Immature natural killer cell (primary cell): ENCODE data around the gene MAPK13. TPM values are rescaled to one million over a fixed set of nuclear protein-coding genes. Genes with fewer than 3 reads are reported as not detected.
A peak's percentile ranks its signal among the peaks of the same experiment; 100 is the strongest.
"Not testable (repeated sequence)": the region's sequence is repeated elsewhere in the genome, so short reads cannot be mapped to it uniquely, and the experiment has no call there.

Experiments
- DNase-seq, 3 donors: peaks; one replicate each; pipeline ENCODE4 v3.0.0; 2022; ENCODE audit warnings: mixed read lengths in 1 of 3
- H3K27ac Mint-ChIP-seq, 6 donors: one replicate each; pipeline ENCODE4 v1.8.0; 2020; ENCODE audit warnings: mixed read lengths in 6 of 6, mild to moderate bottlenecking in 5 of 6, inconsistent platforms in 4 of 6, moderate library complexity in 3 of 6
- H3K27me3 Mint-ChIP-seq, 3 donors: one replicate each; pipeline ENCODE4 v1.8.0; 2020 to 2021; ENCODE audit warnings: low read depth in 3 of 3, mild to moderate bottlenecking in 3 of 3, mixed read lengths in 3 of 3, moderate library complexity in 3 of 3, inconsistent platforms in 1 of 3
- H3K36me3 Mint-ChIP-seq, 3 donors: one replicate each; pipeline ENCODE4 v1.8.0; 2020; ENCODE audit warnings: mixed read lengths in 3 of 3, inconsistent platforms in 2 of 3, mild to moderate bottlenecking in 2 of 3
- H3K4me1 Mint-ChIP-seq, 2 donors: one replicate each; pipeline ENCODE4 v1.8.0; 2020; ENCODE audit warnings: inconsistent platforms in 2 of 2, mild to moderate bottlenecking in 2 of 2, mixed read lengths in 2 of 2, moderate library complexity in 1 of 2
- H3K4me3 Mint-ChIP-seq, 5 donors: one replicate each; pipeline ENCODE4 v1.8.0; 2020; ENCODE audit warnings: mild to moderate bottlenecking in 5 of 5, mixed read lengths in 5 of 5, inconsistent platforms in 3 of 5, moderate library complexity in 3 of 5
- H3K9me3 Mint-ChIP-seq, 6 donors: one replicate each; pipeline ENCODE4 v1.8.0; 2020; ENCODE audit warnings: mild to moderate bottlenecking in 6 of 6, mixed read lengths in 6 of 6, inconsistent platforms in 4 of 6, moderate library complexity in 3 of 6
- polyA plus RNA-seq, 3 donors: library from polyadenylated mRNA; unstranded; fragments of 300-500 nt; fragmentation: Illumina TruSeq; gene quantifications; one replicate each; pipeline ENCODE4 v1.2.3, GENCODE V29; 2021

The MAPK13 gene
- polyA plus RNA-seq, 3 donors from 2014 or later = 35.2 to 52.1 (median 38.4) TPM

DNA sequence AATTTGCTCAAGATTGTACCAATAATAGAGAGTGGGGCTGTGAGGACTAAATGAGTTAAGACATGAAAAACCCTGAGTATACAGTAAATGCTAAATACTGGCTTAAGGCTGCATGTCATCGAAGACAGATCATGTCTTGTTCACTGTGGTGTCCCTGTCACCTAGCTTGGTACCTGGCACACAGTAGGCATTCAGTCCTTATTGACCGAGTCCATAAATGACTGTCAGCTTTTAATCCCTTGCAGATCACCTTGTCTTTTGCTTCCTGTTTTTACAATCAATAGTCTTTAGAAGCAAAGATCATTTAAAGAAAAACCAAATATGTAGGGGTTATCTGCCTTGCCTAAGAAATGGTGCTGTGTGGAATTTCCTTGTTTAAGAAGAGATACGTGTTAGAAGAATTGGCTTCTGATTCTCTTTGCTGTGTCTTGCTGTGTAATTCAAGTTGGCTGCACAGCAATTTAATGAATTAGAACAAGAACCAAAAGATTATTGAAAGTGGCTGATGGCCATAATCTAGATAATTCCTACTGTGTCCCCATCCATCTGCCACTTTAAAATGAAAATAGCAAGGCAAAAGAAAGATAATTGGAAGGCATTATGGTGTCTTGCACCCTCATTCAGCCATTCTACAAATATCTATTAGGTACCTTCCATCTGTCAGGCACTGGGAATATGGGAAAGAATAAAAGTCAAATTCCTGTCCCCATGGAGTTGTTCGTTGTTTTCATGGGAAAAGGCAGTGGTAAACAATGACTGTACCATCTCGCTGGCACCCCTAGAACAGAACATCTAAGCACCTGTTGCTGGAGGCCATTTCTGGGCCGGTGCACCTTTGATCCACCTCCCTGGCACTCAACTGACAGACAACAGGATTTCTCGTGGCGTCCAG lies 12.4 kb upstream of the MAPK13 start:
- H3K4me1 Mint-ChIP-seq = peaks cover 98% of the 10 kb centered on the region in 2 donors
- peak overlapping the region; percentile 99 to 100 (median 99) for H3K27ac Mint-ChIP-seq
- no peak for DNase-seq
- peaks cover 0 to 14% (median 8%) of the 10 kb centered on the region in 3 donors for H3K36me3 Mint-ChIP-seq
- H3K27me3 Mint-ChIP-seq = peaks cover 6 to 18% (median 8%) of the 10 kb centered on the region in 3 donors
- H3K4me3 Mint-ChIP-seq = peak overlapping the region; percentile 69 to 94 (median 76)
- H3K9me3 Mint-ChIP-seq = no peaks in the 10 kb centered on the region

DNA sequence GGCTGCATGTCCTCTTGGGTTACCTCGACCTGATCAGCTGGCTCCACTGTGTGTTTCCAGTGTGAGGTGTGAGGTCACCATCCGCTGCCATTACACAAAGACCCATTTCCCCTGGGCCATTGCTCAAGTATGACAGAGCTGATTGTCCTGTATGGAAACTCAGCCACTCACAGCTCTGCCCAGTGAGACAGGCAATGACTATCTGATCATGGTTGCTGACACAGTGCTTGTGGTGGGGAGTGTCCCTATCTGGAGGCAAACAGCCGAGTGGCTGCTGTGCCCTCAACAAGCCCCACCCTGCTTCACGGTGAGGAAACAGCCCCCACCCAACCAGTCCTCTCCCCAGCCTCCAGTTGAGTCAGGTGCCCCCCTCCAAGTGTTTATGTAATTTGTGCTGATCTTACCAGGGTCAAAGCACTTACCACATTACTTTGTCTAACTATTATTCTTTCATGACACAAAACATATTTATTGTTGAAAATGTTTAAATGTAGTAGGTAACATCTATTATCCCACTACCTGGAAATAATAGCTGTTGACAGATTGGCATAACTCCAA lies 11.7 kb upstream of the MAPK13 start:
- peak; percentile 83 to 85 (median 83) for DNase-seq
- Mint-ChIP-seq H3K36me3 (peaks cover 0 to 14% (median 8%) of the 10 kb centered on the region in 3 donors), H3K27ac (peak overlapping the region; percentile 99 to 100 (median 99)), H3K27me3 (peaks cover 8 to 18% (median 8%) of the 10 kb centered on the region in 3 donors), H3K4me1 (peaks cover 98% of the 10 kb centered on the region in 2 donors), H3K4me3 (peak overlapping the region; percentile 69 to 94 (median 76)), H3K9me3 (no peaks in the 10 kb centered on the region)

DNA sequence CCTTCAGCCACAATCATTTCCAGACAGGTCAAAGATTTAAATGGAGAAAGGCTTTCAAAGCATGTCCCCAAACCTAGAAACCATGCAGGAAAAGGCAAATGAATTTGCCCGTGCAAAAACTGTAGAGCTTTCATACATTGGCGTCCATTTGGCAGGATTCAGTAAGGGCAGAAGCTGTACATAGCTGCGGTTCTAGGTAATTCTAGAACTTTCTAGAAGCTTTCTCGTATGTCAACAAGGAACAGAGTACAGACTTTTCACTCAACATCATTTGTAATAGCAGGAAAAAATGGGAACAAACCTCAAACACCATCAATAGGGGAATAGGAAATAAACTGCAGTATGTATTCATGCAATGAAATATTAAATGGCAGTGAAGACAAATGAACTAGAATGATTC lies 11.1 kb upstream of the MAPK13 start:
- DNase-seq = no peak
- Mint-ChIP-seq H3K27ac (peak overlapping the region; percentile 99 to 100 (median 99)), H3K4me1 (peaks cover 97% of the 10 kb centered on the region in 2 donors), H3K36me3 (peaks cover 0 to 14% (median 8%) of the 10 kb centered on the region in 3 donors), H3K9me3 (no peaks in the 10 kb centered on the region), H3K27me3 (peaks cover 8 to 23% (median 13%) of the 10 kb centered on the region in 3 donors), H3K4me3 (peak overlapping the region; percentile 69 to 94 (median 76))

DNA sequence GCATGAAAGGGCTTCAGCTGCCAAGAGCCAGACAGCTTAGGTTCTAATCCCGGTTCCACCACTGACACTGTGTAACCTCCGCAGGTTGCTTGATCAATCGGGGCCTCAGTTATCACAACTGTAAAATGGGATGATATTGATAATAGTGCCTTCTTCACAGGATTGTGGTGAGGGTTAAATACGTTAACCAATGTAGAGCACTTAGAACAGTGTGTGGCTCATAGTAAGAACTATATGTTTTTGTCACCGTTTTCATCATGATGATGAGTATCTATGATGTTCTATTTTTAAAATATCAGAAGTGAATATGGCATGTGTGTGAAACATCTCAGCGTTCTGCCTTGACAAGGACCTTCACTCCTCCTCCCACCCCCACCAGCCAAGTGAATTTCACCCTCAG lies 10.3 kb upstream of the MAPK13 start:
- Mint-ChIP-seq H3K9me3 (no peaks in the 10 kb centered on the region), H3K4me3 (peak overlapping the region; percentile 84 to 94 (median 88)), H3K27me3 (peaks cover 8 to 23% (median 18%) of the 10 kb centered on the region in 3 donors), H3K27ac (peak overlapping the region; percentile 99 to 100 (median 99)), H3K4me1 (peaks cover 93 to 97% of the 10 kb centered on the region in 2 donors), H3K36me3 (peaks cover 0 to 14% (median 8%) of the 10 kb centered on the region in 3 donors)
- no peak for DNase-seq

DNA sequence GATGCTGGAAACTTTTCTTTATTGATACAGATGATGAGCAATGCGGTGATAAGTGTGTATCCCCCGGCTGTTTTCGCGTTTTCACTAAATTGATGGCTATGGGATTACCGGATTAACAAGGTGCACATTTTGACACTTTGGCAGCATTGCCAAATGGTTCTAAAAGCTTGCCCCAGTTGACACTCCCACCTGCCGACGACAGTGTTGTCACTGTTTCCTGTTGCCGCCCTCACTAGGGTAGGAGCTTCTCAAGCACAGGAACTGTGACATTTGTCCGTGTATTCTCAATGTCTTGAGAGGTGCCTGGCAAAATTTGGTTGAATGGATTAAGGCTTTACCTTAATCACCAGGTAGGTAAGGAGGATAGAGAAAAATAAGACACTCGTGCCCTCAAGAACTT lies 9.8 kb upstream of the MAPK13 start:
- H3K9me3 Mint-ChIP-seq = no peaks in the 10 kb centered on the region
- H3K27me3 Mint-ChIP-seq = peaks cover 8 to 23% (median 18%) of the 10 kb centered on the region in 3 donors
- peak; percentile 69 to 75 (median 72) for DNase-seq
- peak overlapping the region; percentile 99 to 100 (median 99) for H3K27ac Mint-ChIP-seq
- H3K36me3 Mint-ChIP-seq = peaks cover 0 to 14% (median 8%) of the 10 kb centered on the region in 3 donors
- H3K4me1 Mint-ChIP-seq = peaks cover 93 to 97% of the 10 kb centered on the region in 2 donors
- H3K4me3 Mint-ChIP-seq = peak overlapping the region; percentile 84 to 94 (median 88)

DNA sequence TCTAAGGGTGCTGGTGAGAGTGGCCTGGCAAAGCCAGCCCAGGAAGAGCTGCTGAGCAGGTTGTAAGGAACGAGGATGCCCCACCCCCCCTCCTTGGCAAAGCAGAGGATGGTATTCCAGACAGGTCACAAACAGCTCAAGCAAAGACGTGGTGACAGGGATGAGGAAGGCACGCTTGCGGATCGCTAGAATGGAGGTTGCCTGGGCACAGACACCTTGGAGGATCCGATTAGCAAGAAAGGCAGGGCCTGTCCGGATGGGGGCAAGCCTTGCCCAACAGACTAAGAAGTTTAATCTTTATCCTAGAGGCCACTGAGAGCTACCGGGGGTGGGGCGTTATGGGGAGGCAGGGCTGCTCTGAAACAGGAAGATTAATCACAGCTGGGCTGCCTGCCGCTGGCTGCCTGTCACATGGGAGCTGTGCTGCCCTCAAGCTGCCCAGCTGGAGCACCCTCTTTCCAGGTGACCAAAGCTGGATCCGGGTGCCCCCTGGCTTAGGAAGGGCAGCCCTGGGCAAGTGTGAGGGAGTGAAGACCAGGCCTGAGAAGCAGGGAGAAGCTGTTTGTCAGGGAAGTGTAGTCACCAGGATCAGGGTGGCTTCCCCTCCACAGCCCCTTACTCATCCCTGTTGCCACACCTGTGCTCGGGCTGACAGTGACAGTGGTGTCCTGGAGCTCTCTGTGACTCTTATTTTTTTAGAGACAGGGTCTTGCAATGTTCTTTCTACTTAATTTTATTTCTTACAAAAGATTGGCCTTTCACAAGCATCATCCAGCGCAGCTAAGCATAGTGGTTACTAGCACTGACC lies 9.1 kb upstream of the MAPK13 start:
- H3K9me3 Mint-ChIP-seq = no peaks in the 10 kb centered on the region
- peak overlapping the region; percentile 84 to 94 (median 88) for H3K4me3 Mint-ChIP-seq
- peak overlapping the region; percentile 99 to 100 (median 99) for H3K27ac Mint-ChIP-seq
- H3K36me3 Mint-ChIP-seq = peaks cover 0 to 14% (median 6%) of the 10 kb centered on the region in 3 donors
- DNase-seq = peak; percentile 66 to 70 (median 67)
- peaks cover 94 to 99% of the 10 kb centered on the region in 2 donors for H3K4me1 Mint-ChIP-seq
- peaks cover 8 to 23% (median 18%) of the 10 kb centered on the region in 3 donors for H3K27me3 Mint-ChIP-seq

DNA sequence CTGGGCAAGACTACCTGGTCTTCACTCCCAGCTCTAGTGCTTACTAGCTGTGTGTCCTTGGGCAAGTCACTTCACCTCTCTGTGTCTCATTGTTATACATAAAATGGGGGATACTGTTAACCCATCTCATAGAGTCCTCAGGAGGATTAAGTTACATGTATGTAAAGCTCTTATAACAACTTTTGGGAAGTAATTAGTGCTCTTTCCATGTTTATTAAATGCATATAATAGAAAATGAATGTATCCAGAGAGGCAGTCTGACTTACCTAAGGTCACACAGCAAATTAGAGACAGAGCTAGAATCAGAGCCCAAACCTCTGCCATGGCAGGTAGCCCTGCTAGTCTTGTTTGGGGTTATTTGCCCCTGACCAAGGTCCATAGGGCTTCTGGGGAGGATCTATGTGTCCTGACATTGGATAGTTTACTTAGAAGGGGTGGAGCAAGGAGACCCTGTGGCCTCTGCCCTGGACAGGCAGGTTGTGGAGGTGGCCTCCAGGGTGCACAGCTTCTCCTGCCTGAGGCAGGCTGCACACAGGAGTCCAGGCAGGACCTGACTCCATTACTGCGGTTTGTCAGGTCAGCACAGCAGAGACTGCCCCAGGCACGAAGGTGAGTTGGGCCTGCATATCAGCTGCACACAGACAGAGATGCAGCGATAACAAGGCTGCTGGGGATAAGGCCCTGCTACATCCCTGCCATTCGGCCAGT lies 8.4 kb upstream of the MAPK13 start:
- Mint-ChIP-seq H3K4me3 (peak overlapping the region; percentile 84 to 94 (median 88)), H3K9me3 (no peaks in the 10 kb centered on the region), H3K27ac (peak overlapping the region; percentile 99 to 100 (median 99)), H3K36me3 (peaks cover 0 to 9% (median 0%) of the 10 kb centered on the region in 3 donors), H3K27me3 (peaks cover 8 to 21% (median 18%) of the 10 kb centered on the region in 3 donors), H3K4me1 (peaks cover 95 to 99% of the 10 kb centered on the region in 2 donors)
- DNase-seq = no peak

DNA sequence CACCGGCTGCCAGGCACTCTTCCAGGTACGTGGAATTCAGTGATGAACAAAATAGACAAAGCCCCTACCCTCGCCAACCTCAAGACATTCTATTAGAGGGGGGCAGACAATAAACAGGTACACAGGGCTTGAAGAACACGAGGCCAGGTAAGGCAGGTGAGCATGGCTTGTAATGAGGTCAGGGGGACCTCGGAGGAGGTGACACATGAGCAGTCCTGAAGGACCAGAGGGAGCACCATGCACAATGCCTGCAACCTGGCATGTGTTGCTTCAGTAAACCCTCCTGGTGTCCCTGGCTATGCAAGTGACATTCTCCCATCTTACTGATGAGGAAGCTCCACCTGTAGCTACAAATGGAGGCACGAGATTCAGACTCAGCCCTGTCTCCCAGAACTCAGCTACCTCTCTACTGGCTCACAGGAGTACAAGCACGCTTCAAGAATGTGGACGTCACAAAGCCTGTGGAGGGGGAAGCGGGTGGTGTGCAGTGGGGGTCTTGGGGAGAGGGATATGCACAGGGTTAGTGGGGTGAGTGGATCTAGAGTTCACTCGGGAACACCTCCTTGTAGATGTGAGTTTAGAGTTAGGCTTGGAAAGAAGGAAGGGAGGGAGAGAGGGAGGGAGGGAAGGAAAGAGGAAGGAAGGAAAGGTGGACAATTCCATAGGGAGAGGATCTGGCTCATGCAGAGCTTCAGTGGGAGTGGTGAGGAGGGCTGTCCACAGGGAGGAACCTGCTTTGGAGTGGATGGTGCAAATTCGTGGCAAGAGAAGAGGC lies 7.6 kb upstream of the MAPK13 start:
- H3K27ac Mint-ChIP-seq = peak overlapping the region; percentile 91 to 100 (median 99)
- no peak for DNase-seq
- peak overlapping the region; percentile 26 to 91 (median 72) for H3K4me3 Mint-ChIP-seq
- peaks cover 0 to 4% (median 0%) of the 10 kb centered on the region in 3 donors for H3K36me3 Mint-ChIP-seq
- H3K27me3 Mint-ChIP-seq = peaks cover 6 to 21% (median 18%) of the 10 kb centered on the region in 3 donors
- peaks cover 95 to 99% of the 10 kb centered on the region in 2 donors for H3K4me1 Mint-ChIP-seq
- H3K9me3 Mint-ChIP-seq = no peaks in the 10 kb centered on the region

DNA sequence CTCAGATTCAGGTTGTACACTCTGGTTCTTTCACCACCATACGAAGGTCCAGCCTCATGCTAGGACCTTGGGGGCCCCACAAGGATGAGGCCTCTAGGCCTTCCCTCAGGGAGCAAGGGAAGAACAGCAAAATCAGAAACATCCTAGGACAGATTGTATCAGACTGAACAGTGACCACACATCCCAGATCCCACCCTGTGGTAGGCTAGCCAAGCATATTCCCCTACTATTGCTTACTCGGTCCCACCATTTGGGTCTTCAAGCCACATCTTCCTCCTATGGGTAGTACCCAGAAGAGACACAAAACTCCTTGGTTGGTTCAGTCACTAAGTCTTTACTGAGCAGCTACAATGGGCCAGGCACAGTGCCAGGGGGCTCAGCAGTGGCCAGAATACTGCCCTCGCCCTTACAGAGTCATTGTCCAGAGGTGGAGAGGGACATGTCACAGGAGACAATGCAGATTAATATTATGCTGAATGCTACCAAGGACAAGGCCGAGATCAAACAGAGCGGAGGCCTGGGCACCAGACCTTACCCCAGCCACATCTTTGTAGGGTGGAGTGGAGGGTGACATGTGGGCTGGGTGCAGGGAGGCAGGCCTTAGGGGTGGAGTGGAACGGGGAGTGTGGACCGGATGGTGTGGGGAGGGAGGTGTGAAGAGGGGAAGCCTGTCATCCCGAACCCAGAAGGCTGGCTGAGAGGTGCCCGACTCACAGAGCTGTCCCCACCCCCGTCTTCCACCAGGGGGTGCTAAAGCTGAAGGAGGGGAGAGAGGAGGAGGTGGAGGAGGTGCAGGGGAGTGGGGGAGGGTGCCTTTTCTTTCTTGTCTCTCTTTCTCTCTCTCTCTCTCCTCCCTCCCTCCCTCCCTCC lies 6.8 kb upstream of the MAPK13 start:
- Mint-ChIP-seq H3K9me3 (no peaks in the 10 kb centered on the region), H3K4me3 (peak overlapping the region; percentile 54 to 88 (median 72)), H3K36me3 (no peaks in the 10 kb centered on the region), H3K4me1 (peaks cover 95 to 99% of the 10 kb centered on the region in 2 donors), H3K27ac (peak overlapping the region; percentile 91 to 100 (median 99)), H3K27me3 (peaks cover 0 to 15% (median 15%) of the 10 kb centered on the region in 3 donors)
- DNase-seq = peak; percentile 96 to 97 (median 97)

DNA sequence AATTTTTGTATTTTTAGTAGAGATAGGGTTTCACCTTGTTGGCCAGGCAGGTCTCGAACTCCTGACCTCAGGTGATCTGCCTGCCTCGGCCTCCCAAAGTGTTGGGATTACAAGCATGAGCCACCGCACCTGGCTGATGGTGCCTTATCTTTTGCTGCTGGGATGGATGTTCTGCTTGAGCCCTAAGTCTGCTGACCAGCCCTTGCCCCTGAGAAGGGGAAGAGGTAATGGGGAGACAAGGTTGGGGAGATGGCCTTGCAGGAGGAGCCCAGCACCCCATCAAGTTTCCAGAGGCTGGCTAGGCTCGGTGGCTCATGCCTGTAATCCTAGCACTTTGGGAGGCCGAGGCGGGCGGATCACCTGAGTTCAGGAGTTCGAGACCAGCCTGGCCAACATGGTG lies 6.0 kb upstream of the MAPK13 start:
- Mint-ChIP-seq H3K4me3 (peak overlapping the region in 4 of 5 donors; percentile 56 to 75 (median 70)), H3K27ac (peak overlapping the region; percentile 63 to 99 (median 94)), H3K27me3 (peaks cover 0 to 16% (median 14%) of the 10 kb centered on the region in 3 donors), H3K4me1 (peaks cover 93 to 99% of the 10 kb centered on the region in 2 donors)
- not testable (repeated sequence) for H3K9me3 Mint-ChIP-seq, H3K36me3 Mint-ChIP-seq, DNase-seq

DNA sequence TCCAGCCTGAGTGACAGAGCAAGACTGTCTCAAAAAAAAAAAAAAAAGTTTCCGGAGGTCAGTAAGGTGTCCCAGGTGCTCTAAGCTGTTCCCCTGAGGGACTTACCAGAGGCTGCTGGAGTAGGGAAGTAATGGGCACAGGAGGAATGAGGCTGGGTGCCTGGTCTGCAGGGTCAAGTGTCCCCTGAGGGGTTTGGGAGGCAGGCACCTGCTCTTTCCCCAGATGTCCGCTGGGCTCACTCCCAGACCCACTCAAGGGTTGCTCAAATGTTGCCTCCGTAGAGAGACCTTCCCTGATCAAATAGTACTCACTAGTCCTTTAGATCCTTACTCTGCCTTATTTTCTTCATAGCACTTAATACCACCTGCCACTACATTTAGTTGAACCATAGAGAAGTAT lies 5.4 kb upstream of the MAPK13 start:
- H3K4me1 Mint-ChIP-seq = peaks cover 91 to 99% of the 10 kb centered on the region in 2 donors
- no peak for DNase-seq
- peak overlapping the region; percentile 16 to 72 (median 53) for H3K4me3 Mint-ChIP-seq
- H3K27ac Mint-ChIP-seq = peak overlapping the region; percentile 9 to 92 (median 80)
- no peaks in the 10 kb centered on the region for H3K36me3 Mint-ChIP-seq
- H3K27me3 Mint-ChIP-seq = peaks cover 0 to 17% (median 16%) of the 10 kb centered on the region in 3 donors
- H3K9me3 Mint-ChIP-seq = no peaks in the 10 kb centered on the region
